Measurements from ENCODE around the gene PHLDA1. TPM values are rescaled to one million over a fixed set of nuclear protein-coding genes. Genes with fewer than 3 reads are reported as not detected.
A peak's percentile ranks its signal among the peaks of the same experiment; 100 is the strongest.

Gene PHLDA1
- total and polyA plus RNA-seq, 12 donors: 1.5 to 43.5 (median 19.4) TPM

GRCh38 chr12:76020281-76020680, 11.3 kb downstream of the PHLDA1 start:
- WGBS, 2 donors: 82 to 87% methylated on average over 5 of the region's 5 CpGs
- no peaks in the 10 kb centered on the region for H3K9me3 ChIP-seq
- TF ChIP-seq, protein P1, sequence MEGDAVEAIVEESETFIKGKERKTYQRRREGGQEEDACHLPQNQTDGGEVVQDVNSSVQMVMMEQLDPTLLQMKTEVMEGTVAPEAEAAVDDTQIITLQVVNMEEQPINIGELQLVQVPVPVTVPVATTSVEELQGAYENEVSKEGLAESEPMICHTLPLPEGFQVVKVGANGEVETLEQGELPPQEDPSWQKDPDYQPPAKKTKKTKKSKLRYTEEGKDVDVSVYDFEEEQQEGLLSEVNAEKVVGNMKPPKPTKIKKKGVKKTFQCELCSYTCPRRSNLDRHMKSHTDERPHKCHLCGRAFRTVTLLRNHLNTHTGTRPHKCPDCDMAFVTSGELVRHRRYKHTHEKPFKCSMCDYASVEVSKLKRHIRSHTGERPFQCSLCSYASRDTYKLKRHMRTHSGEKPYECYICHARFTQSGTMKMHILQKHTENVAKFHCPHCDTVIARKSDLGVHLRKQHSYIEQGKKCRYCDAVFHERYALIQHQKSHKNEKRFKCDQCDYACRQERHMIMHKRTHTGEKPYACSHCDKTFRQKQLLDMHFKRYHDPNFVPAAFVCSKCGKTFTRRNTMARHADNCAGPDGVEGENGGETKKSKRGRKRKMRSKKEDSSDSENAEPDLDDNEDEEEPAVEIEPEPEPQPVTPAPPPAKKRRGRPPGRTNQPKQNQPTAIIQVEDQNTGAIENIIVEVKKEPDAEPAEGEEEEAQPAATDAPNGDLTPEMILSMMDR (IDR thresholded peaks at IDR 0.05): no peak
- H3K36me3 ChIP-seq: no peaks in the 10 kb centered on the region
- H3K27ac ChIP-seq: peak overlapping the region in 8 of 10 donors; percentile 1 to 83 (median 28)
- H3K27me3 ChIP-seq: no peaks in the 10 kb centered on the region
- H3K4me3 ChIP-seq: no peak overlapping the region
- H3K4me1 ChIP-seq: peaks cover 0 to 42% (median 4%) of the 10 kb centered on the region in 9 donors
- intact Hi-C loops (cut with DNase I): loop anchor here in 3 of 10 donors (5.0 to 10.0 kb wide), 5 partner anchors 38 to 305 kb away; no protein-coding TSS in a partner anchor
- ATAC-seq (no peak), DNase-seq (no peak)

- intact Hi-C loops (cut with DNase I): no loop called here
- Histone ChIP-seq H3K4me3 (no peak overlapping the region), H3K36me3 (no peaks in the 10 kb centered on the region), H3K27ac (peak overlapping the region in 6 of 10 donors; percentile 9 to 75 (median 65)), H3K27me3 (no peaks in the 10 kb centered on the region), H3K4me1 (peaks cover 0 to 34% (median 4%) of the 10 kb centered on the region in 9 donors), H3K9me3 (no peaks in the 10 kb centered on the region)
- DNase-seq (no peak), ATAC-seq (no peak)
- TF ChIP-seq, protein P1 (IDR thresholded peaks at IDR 0.05): no peak
- 29 to 66% methylated on average over 1 of the region's 1 CpG for WGBS, 2 donors
These were observed 12.9 kb downstream of the PHLDA1 start for GRCh38 chr12:76018672-76019071.

- H3K27ac ChIP-seq: peak overlapping the region in 8 of 10 donors; percentile 23 to 78 (median 68)
- DNase-seq (peak in 1 of 2 donors; percentile 72), ATAC-seq (peak; percentile 86 to 98 (median 95))
- WGBS, 2 donors: 40 to 59% methylated on average over 6 of the region's 6 CpGs
- no peaks in the 10 kb centered on the region for H3K36me3 ChIP-seq
- TF ChIP-seq, protein P1 (IDR thresholded peaks at IDR 0.05): no peak
- H3K4me1 ChIP-seq: peaks cover 0 to 34% (median 4%) of the 10 kb centered on the region in 9 donors
- no peaks in the 10 kb centered on the region for H3K27me3 ChIP-seq
- no peaks in the 10 kb centered on the region for H3K9me3 ChIP-seq
- intact Hi-C loops (cut with DNase I): no loop called here
- H3K4me3 ChIP-seq: no peak overlapping the region
These were observed 13.5 kb downstream of the PHLDA1 start for GRCh38 chr12:76018111-76018510.

GRCh38 chr12:76014007-76014406, 17.6 kb downstream of the PHLDA1 start:
- no peak for ATAC-seq
- Histone ChIP-seq H3K36me3 (no peaks in the 10 kb centered on the region), H3K4me1 (peaks cover 0 to 11% (median 3%) of the 10 kb centered on the region in 9 donors), H3K9me3 (no peaks in the 10 kb centered on the region), H3K27me3 (no peaks in the 10 kb centered on the region), H3K27ac (no peak overlapping the region), H3K4me3 (no peak overlapping the region)
- WGBS, 2 donors: 83% methylated on average over 8 of the region's 8 CpGs
- TF ChIP-seq, protein P1 (IDR thresholded peaks at IDR 0.05): no peak
- intact Hi-C loops (cut with DNase I): no loop called here
- DNase-seq: no peak
